PFSK-1 (cell line): ENCODE results near the gene LBHD1.

Experiments
- FOXP2 ChIP-seq: optimal IDR thresholded peaks from 2 replicates; pipeline ENCODE3; 2011; ENCODE audit warnings: borderline replicate concordance, control low read depth, inconsistent platforms; ENCODE audit not compliant: insufficient read depth; ENCODE audit errors: extremely low read length, extremely low read depth
- REST ChIP-seq, 2 experiments: IDR thresholded peaks; 2 replicates each; pipeline versions ENCODE4 v1.6.1 to v1.8.0; 2011 to 2012; ENCODE audit warnings: low read depth in 2 of 2, low read length in 2 of 2, control low read depth in 1 of 2, inconsistent platforms in 1 of 2, mild to moderate bottlenecking in 1 of 2, moderate library complexity in 1 of 2; ENCODE audit not compliant: insufficient read depth in 1 of 2
- SIN3A ChIP-seq: IDR thresholded peaks from 2 replicates; pipeline ENCODE4 v1.6.1; 2012; ENCODE audit warnings: mild to moderate bottlenecking, low read length, moderate library complexity, borderline replicate concordance; ENCODE audit not compliant: insufficient read depth
- TAF1 ChIP-seq: IDR thresholded peaks from 2 replicates; pipeline ENCODE4 v1.6.1; 2012; ENCODE audit warnings: low read length, control low read depth, borderline replicate concordance; ENCODE audit not compliant: insufficient read depth

DNA sequence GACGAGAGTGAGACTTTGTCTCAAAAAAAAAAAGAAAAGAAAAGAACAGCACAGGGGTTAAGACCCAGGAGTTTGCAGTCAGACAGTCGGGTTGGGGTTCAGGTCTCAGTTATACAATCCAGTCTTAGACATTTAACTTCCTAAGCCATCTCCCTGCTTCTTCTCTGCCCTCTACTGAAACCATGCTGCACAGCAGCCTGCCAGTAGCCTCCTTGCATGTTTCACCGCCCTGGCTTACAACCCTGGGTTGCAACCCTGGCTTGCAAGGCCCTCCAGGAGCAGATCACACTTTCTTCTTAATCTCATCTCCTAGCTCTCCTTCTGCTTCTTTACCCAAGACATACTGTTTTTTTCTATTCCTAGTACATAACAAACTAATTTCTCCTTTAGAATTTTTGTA is 44.4 kb downstream of the LBHD1 start:
- TF ChIP-seq REST (IDR thresholded peaks at IDR 0.05; ENCODE audit: insufficient read depth in 1 of 2, low read depth in 2 of 2, low read length in 2 of 2) (no peak), TAF1 (no peak), SIN3A (no peak), FOXP2 (no peak)
